H1 (cell line): ENCODE measurements around the gene GRID2. TPM values are rescaled to one million over a fixed set of nuclear protein-coding genes. Genes with fewer than 3 reads are reported as not detected.
A peak's percentile ranks its signal among the peaks of the same experiment; 100 is the strongest.

Experiments used
- CTCF ChIA-PET: fragments of 300-600 bp; sonication (Branson Sonifier 250); formaldehyde crosslinking; loops from one replicate; lab custom pipeline; 2021; ENCODE audit not compliant: partially characterized antibody; lab: Charles Lee
- POLR2A ChIA-PET: fragments of 300-600 bp; sonication (Branson Sonifier 250); formaldehyde crosslinking; loops from one replicate; lab custom pipeline; 2021; ENCODE audit warnings: inconsistent platforms; ENCODE audit not compliant: partially characterized antibody; lab: Charles Lee
- DNase-seq, 2 experiments: peaks; one replicate each; pipeline versions ENCODE4 v3.0.0 to v3.0.0-alpha.2; 2010 to 2022; ENCODE audit warnings: low spot score in 2 of 2, low read depth in 1 of 2, mixed read lengths in 1 of 2
- FAIRE-seq: peaks from 2 replicates; lab custom pipeline; 2011; peaks lifted over from hg19 to GRCh38; lab: Jason Lieb, UNC
- H2AFZ ChIP-seq: 2 replicates; pipeline ENCODE4 v1.8.1; 2012; ENCODE audit warnings: low read length, inconsistent platforms
- H2AK5ac ChIP-seq: 2 replicates; pipeline ENCODE4 v1.6.1; 2013; ENCODE audit warnings: low read depth, low read length
- H2BK120ac ChIP-seq: replicated peaks from 2 replicates; pipeline ENCODE3; 2013; ENCODE audit warnings: low read depth, low read length, inconsistent platforms
- H2BK12ac ChIP-seq: 2 replicates; pipeline ENCODE4 v1.6.1; 2013; ENCODE audit warnings: low read depth, low read length
- H2BK15ac ChIP-seq: 2 replicates; pipeline ENCODE4 v1.6.1; 2013; ENCODE audit warnings: low read length
- H2BK20ac ChIP-seq: 2 replicates; pipeline ENCODE4 v1.6.1; 2013; ENCODE audit warnings: low read length
- H2BK5ac ChIP-seq: 2 replicates; pipeline ENCODE4 v1.6.1; 2013; ENCODE audit warnings: low read depth, low read length
- H3K14ac ChIP-seq: 2 replicates; pipeline ENCODE4 v1.6.1; 2013; ENCODE audit warnings: inconsistent platforms; ENCODE audit not compliant: insufficient read length
- H3K18ac ChIP-seq: 2 replicates; pipeline ENCODE4 v1.6.1; 2013; ENCODE audit warnings: low read length; ENCODE audit errors: extremely low read depth
- H3K23ac ChIP-seq: 2 replicates; pipeline ENCODE4 v1.6.1; 2013; ENCODE audit warnings: inconsistent platforms; ENCODE audit not compliant: insufficient read length
- H3K23me2 ChIP-seq: 2 replicates; pipeline ENCODE4 v1.6.1; 2013; ENCODE audit warnings: low read depth, low read length
- H3K27ac ChIP-seq: 2 replicates; pipeline ENCODE4 v1.6.1; 2011; ENCODE audit warnings: low read depth, low read length, inconsistent platforms
- H3K27me3 ChIP-seq, 4 experiments: replicated peaks in 1 of 4; 1 replicate in 1 of 4; 2 replicates in 3 of 4; pipeline versions ENCODE4 v1.6.1 to v1.8.1; 2011 to 2013; ENCODE audit warnings: low read length in 3 of 4, mild to moderate bottlenecking in 3 of 4, inconsistent platforms in 2 of 4, mixed read lengths in 2 of 4, moderate library complexity in 1 of 4; ENCODE audit not compliant: control insufficient read depth in 3 of 4, insufficient read depth in 3 of 4; ENCODE audit errors: extremely low read depth in 1 of 4
- H3K36me3 ChIP-seq, 4 experiments: 2 replicates each; pipeline versions ENCODE4 v1.6.1 to v1.8.1; 2011 to 2013; ENCODE audit warnings: mild to moderate bottlenecking in 4 of 4, low read length in 3 of 4, moderate library complexity in 2 of 4, control low read depth in 1 of 4, inconsistent platforms in 1 of 4; ENCODE audit not compliant: insufficient read depth in 4 of 4, control insufficient read depth in 2 of 4
- H3K4ac ChIP-seq: replicated peaks from 2 replicates; pipeline ENCODE3; 2013; ENCODE audit warnings: low read length, low read depth, mixed read lengths, inconsistent platforms; ENCODE audit not compliant: insufficient read length
- H3K4me1 ChIP-seq, 4 experiments: replicated peaks in 1 of 4; 1 replicate in 1 of 4; 2 replicates in 3 of 4; pipeline versions ENCODE4 v1.6.1 to v1.8.1; 2011 to 2013; ENCODE audit warnings: low read length in 3 of 4, inconsistent platforms in 2 of 4, mixed read lengths in 1 of 4; ENCODE audit not compliant: insufficient read depth in 4 of 4, control insufficient read depth in 3 of 4
- H3K4me2 ChIP-seq, 2 experiments: 2 replicates each; pipeline versions ENCODE4 v1.6.1 to v1.8.1; 2011 to 2013; ENCODE audit warnings: low read depth in 2 of 2, low read length in 2 of 2, control low read depth in 1 of 2, inconsistent platforms in 1 of 2, mild to moderate bottlenecking in 1 of 2; ENCODE audit not compliant: insufficient read depth in 1 of 2
- H3K4me3 ChIP-seq, 4 experiments: fragments of 200-600, 300-600 bp in 1 of 4; sonication (generic), shearing (Covaris generic), sonication (Bioruptor Twin) in 1 of 4; 2 replicates each; pipeline versions ENCODE4 v1.5.1 to v1.8.1; 2011 to 2016; ENCODE audit warnings: low read length in 4 of 4, low read depth in 3 of 4, control low read depth in 2 of 4, inconsistent platforms in 2 of 4, mild to moderate bottlenecking in 2 of 4, mixed read lengths in 1 of 4, moderate library complexity in 1 of 4; ENCODE audit not compliant: insufficient read depth in 2 of 4; ENCODE audit errors: extremely low read depth in 1 of 4
- H3K56ac ChIP-seq: replicated peaks from 2 replicates; pipeline ENCODE3; 2013; ENCODE audit warnings: low read depth, mild to moderate bottlenecking, mixed read lengths, low read length, inconsistent platforms; ENCODE audit not compliant: insufficient read length
- H3K79me1 ChIP-seq: 2 replicates; pipeline ENCODE4 v1.6.1; 2013; ENCODE audit warnings: low read depth, low read length, control low read depth
- H3K79me2 ChIP-seq, 2 experiments: 2 replicates each; pipeline versions ENCODE4 v1.6.1 to v1.8.1; 2012 to 2013; ENCODE audit warnings: low read length in 2 of 2, mild to moderate bottlenecking in 2 of 2, inconsistent platforms in 1 of 2; ENCODE audit not compliant: insufficient read depth in 2 of 2, control insufficient read depth in 1 of 2
- H3K9ac ChIP-seq, 4 experiments: replicated peaks in 1 of 4; 1 replicate in 1 of 4; 2 replicates in 3 of 4; pipeline versions ENCODE4 v1.6.1 to v1.8.1; 2011 to 2013; ENCODE audit warnings: low read depth in 3 of 4, low read length in 3 of 4, control low read depth in 2 of 4, mild to moderate bottlenecking in 2 of 4, moderate library complexity in 2 of 4, inconsistent platforms in 1 of 4; ENCODE audit errors: extremely low read depth in 1 of 4
- H3K9me3 ChIP-seq, 2 experiments: 2 replicates each; pipeline versions ENCODE4 v1.6.1 to v1.8.1; 2012 to 2013; ENCODE audit warnings: mild to moderate bottlenecking in 2 of 2, moderate library complexity in 2 of 2, control low read depth in 1 of 2, inconsistent platforms in 1 of 2, low read depth in 1 of 2, low read length in 1 of 2, mixed read lengths in 1 of 2; ENCODE audit not compliant: insufficient read depth in 2 of 2
- H4K20me1 ChIP-seq, 2 experiments: replicated peaks in 1 of 2; 2 replicates each; pipeline versions ENCODE3 to v1.8.1; 2011 to 2013; ENCODE audit warnings: inconsistent platforms in 2 of 2, low read length in 2 of 2, mild to moderate bottlenecking in 1 of 2; ENCODE audit not compliant: insufficient read depth in 2 of 2, control insufficient read depth in 1 of 2
- H4K5ac ChIP-seq: 2 replicates; pipeline ENCODE4 v1.6.1; 2013; ENCODE audit warnings: low read length, low read depth, mixed read lengths, inconsistent platforms; ENCODE audit not compliant: insufficient read length
- H4K8ac ChIP-seq: 2 replicates; pipeline ENCODE4 v1.8.0; 2013; ENCODE audit warnings: mild to moderate bottlenecking, moderate library complexity, low read length, inconsistent platforms; ENCODE audit not compliant: insufficient read depth; ENCODE audit errors: extremely low read depth
- H4K91ac ChIP-seq: replicated peaks from 2 replicates; pipeline ENCODE3; 2013; ENCODE audit warnings: low read length, mixed read lengths, inconsistent platforms; ENCODE audit not compliant: insufficient read length
- ASH2L ChIP-seq: fragments of 200-600, 300-600 bp; sonication (generic); IDR thresholded peaks from one replicate; pipeline ENCODE4 v1.7.1; 2017; ENCODE audit warnings: low read length
- GABPA ChIP-seq: IDR thresholded peaks from 2 replicates; pipeline ENCODE4 v1.6.1; 2011; ENCODE audit warnings: mild to moderate bottlenecking, low read length, moderate library complexity, borderline replicate concordance; ENCODE audit not compliant: insufficient read depth
- GTF2F1 ChIP-seq: IDR thresholded peaks from 2 replicates; pipeline ENCODE4 v1.6.1; 2012; ENCODE audit warnings: low read depth, low read length, improper control_type of control experiment, borderline replicate concordance
- JUN ChIP-seq: IDR thresholded peaks from 2 replicates; pipeline ENCODE4 v1.6.1; 2011; ENCODE audit warnings: low read depth, mild to moderate bottlenecking, improper control_type of control experiment, low read length
- KDM4A ChIP-seq: IDR thresholded peaks from one replicate; pipeline ENCODE4 v1.7.1; 2012; ENCODE audit warnings: low read depth, mild to moderate bottlenecking, moderate library complexity, low read length, inconsistent platforms; ENCODE audit not compliant: severe bottlenecking
- RXRA ChIP-seq: IDR thresholded peaks from 2 replicates; pipeline ENCODE4 v1.6.1; 2011; ENCODE audit warnings: low read depth, mild to moderate bottlenecking, low read length, moderate library complexity; ENCODE audit not compliant: insufficient read depth
- SIRT6 ChIP-seq: IDR thresholded peaks from one replicate; pipeline ENCODE4 v1.7.1; 2012; ENCODE audit warnings: low read length, inconsistent platforms
- SP4 ChIP-seq: IDR thresholded peaks from 2 replicates; pipeline ENCODE4 v1.6.1; 2012; ENCODE audit warnings: low read length, inconsistent platforms
- SRF ChIP-seq: IDR thresholded peaks from 2 replicates; pipeline ENCODE4 v1.6.1; 2011; ENCODE audit warnings: mild to moderate bottlenecking, low read depth, low read length, moderate library complexity
- polyA plus RNA-seq, 7 experiments: library from polyadenylated mRNA; depleted of rRNA in 3 of 7; stranded (reverse) in 5 of 7; unstranded in 2 of 7; fragments of >200 nt in 5 of 7; fragments of 200-250 nt in 2 of 7; gene quantifications; 1 replicate in 5 of 7; 2 replicates in 1 of 7; 4 replicates in 1 of 7; pipeline versions ENCODE4 v1.2.1 to v1.2.3, GENCODE V29; 2011 to 2013; ENCODE audit warnings: missing spikeins in 2 of 7, mixed read lengths in 2 of 7
- total RNA-seq: library from RNA; stranded (reverse); fragmentation: NEBNext Ultra II Directional; extraction: Animal tissue kit (Norgen Biotek cat#: 25700); gene quantifications from 2 replicates; pipeline ENCODE4 v1.2.1, GENCODE V29; 2021
- TF ChIP-seq, protein P1 (sequence below): IDR thresholded peaks from 2 replicates; pipeline ENCODE4 v1.6.1; 2012; ENCODE audit warnings: low read length, inconsistent platforms
- TF ChIP-seq, protein P2 (sequence below), 3 experiments: IDR thresholded peaks; 1 replicate in 2 of 3; 2 replicates in 1 of 3; pipeline versions ENCODE4 v1.5.1 to v1.6.1; 2011; ENCODE audit warnings: low read length in 3 of 3, mild to moderate bottlenecking in 3 of 3, inconsistent platforms in 2 of 3, low read depth in 1 of 3, moderate library complexity in 1 of 3; ENCODE audit not compliant: insufficient read depth in 1 of 3; ENCODE audit errors: control extremely low read depth in 1 of 3

The GRID2 gene
- total and polyA plus RNA-seq, 2 of the 8 experiments (the other 6 are each of a cell fraction or from before 2014, with no cell fraction given) = 31.1 to 81.9 TPM

DNA sequence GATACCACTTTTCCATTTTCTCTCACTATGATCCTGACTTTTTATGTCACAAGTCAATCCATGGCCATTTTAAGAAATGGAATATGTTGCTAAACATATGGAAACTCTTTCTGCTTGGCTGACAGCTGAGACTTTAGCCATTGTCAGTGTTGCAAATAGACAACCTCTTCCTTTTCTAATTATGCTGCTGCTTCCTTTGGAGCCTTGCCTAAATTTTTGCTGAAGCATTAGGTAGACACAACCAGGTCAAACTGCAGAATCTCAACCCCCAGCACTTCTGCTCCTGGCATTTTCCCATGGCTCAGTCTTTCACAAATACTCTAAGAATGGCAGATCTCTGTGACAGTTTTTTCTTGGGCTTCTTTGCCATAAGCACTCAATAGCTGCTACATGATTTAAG, 543.3 kb downstream of the GRID2 start:
- Histone ChIP-seq H4K8ac (no peak overlapping the region), H2BK120ac (no peak overlapping the region)
- TF ChIP-seq SIRT6 (no peak), SRF (no peak), ASH2L (no peak), SP4 (no peak), KDM4A (no peak), JUN (no peak), RXRA (no peak), GABPA (no peak), GTF2F1 (no peak)
- TF ChIP-seq, protein P1, sequence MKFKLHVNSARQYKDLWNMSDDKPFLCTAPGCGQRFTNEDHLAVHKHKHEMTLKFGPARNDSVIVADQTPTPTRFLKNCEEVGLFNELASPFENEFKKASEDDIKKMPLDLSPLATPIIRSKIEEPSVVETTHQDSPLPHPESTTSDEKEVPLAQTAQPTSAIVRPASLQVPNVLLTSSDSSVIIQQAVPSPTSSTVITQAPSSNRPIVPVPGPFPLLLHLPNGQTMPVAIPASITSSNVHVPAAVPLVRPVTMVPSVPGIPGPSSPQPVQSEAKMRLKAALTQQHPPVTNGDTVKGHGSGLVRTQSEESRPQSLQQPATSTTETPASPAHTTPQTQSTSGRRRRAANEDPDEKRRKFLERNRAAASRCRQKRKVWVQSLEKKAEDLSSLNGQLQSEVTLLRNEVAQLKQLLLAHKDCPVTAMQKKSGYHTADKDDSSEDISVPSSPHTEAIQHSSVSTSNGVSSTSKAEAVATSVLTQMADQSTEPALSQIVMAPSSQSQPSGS = no peak
- TF ChIP-seq, protein P2, sequence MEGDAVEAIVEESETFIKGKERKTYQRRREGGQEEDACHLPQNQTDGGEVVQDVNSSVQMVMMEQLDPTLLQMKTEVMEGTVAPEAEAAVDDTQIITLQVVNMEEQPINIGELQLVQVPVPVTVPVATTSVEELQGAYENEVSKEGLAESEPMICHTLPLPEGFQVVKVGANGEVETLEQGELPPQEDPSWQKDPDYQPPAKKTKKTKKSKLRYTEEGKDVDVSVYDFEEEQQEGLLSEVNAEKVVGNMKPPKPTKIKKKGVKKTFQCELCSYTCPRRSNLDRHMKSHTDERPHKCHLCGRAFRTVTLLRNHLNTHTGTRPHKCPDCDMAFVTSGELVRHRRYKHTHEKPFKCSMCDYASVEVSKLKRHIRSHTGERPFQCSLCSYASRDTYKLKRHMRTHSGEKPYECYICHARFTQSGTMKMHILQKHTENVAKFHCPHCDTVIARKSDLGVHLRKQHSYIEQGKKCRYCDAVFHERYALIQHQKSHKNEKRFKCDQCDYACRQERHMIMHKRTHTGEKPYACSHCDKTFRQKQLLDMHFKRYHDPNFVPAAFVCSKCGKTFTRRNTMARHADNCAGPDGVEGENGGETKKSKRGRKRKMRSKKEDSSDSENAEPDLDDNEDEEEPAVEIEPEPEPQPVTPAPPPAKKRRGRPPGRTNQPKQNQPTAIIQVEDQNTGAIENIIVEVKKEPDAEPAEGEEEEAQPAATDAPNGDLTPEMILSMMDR (IDR thresholded peaks at IDR 0.05; ENCODE audit: control extremely low read depth in 1 of 3, insufficient read depth in 1 of 3, low read depth in 1 of 3, low read length in 3 of 3) = no peak

More for the DNA sequence above, 543.3 kb downstream of the GRID2 start:
- H2BK15ac ChIP-seq = no peak overlapping the region
- no peak overlapping the region for H3K56ac ChIP-seq
- no peak overlapping the region for H3K18ac ChIP-seq
- H4K20me1 ChIP-seq = peaks cover 0 to 2% of the 10 kb centered on the region in 2 experiments
- H3K4me3 ChIP-seq = no peak overlapping the region
- no peak overlapping the region for H3K27ac ChIP-seq
- no peak overlapping the region for H2BK20ac ChIP-seq
- no peak overlapping the region for H3K14ac ChIP-seq
- H3K4me2 ChIP-seq = no peak overlapping the region
- peak; percentile 57 for FAIRE-seq
- ChIA-PET CTCF (no interaction called here), POLR2A (interaction anchor here (1.6 kb wide), 1 partner anchor 17 kb away, joined by 3 read pairs; no protein-coding TSS in a partner anchor)
- no peak overlapping the region for H2BK5ac ChIP-seq
- H3K4ac ChIP-seq = no peak overlapping the region
- no peak overlapping the region for H2BK12ac ChIP-seq
- no peaks in the 10 kb centered on the region; the same call in 1 of the 2 replicates for H3K79me1 ChIP-seq
- no peak overlapping the region for H3K9ac ChIP-seq
- no peak overlapping the region for H3K23ac ChIP-seq
- H3K36me3 ChIP-seq = peaks cover 0 to 3% (median 1%) of the 10 kb centered on the region in 4 experiments; a peak in 2 of 8 replicates
- H4K91ac ChIP-seq = no peak overlapping the region
- peaks cover 0 to 6% of the 10 kb centered on the region in 2 experiments; a peak in 1 of 4 replicates for H3K79me2 ChIP-seq
- H3K23me2 ChIP-seq = no peaks in the 10 kb centered on the region
- H2AFZ ChIP-seq = no peak overlapping the region
- peaks cover 0 to 5% (median 0%) of the 10 kb centered on the region in 4 experiments; a peak in 2 of 7 replicates for H3K4me1 ChIP-seq
- DNase-seq = no peak
- H3K27me3 ChIP-seq = no peaks in the 10 kb centered on the region
- H3K9me3 ChIP-seq = no peaks in the 10 kb centered on the region
- no peak overlapping the region for H2AK5ac ChIP-seq
- no peak overlapping the region for H4K5ac ChIP-seq
